HEK293 (cell line): Measurements from ENCODE around the gene RBCK1.

Source experiments
- HIC1 ChIP-seq: fragments of 450-650 bp; formaldehyde crosslinking; IDR thresholded peaks from 2 replicates; pipeline ENCODE4 v1.5.1; 2016; ENCODE audit warnings: missing biosample characterization, missing genetic modification characterization
- KLF16 ChIP-seq: fragments of 450-650 bp; formaldehyde crosslinking; IDR thresholded peaks from 2 replicates; pipeline ENCODE4 v1.5.1; 2017; ENCODE audit warnings: missing biosample characterization, missing genetic modification characterization
- MZF1 ChIP-seq: fragments of 450-650 bp; formaldehyde crosslinking; IDR thresholded peaks from 2 replicates; pipeline ENCODE4 v1.5.1; 2017; ENCODE audit warnings: missing biosample characterization, missing genetic modification characterization, borderline replicate concordance
- PRDM4 ChIP-seq: fragments of 450-650 bp; formaldehyde crosslinking; IDR thresholded peaks from 2 replicates; pipeline ENCODE4 v1.5.1; 2017; ENCODE audit warnings: missing biosample characterization, missing genetic modification characterization
- REST ChIP-seq: fragments of 450-650 bp; formaldehyde crosslinking; IDR thresholded peaks from 2 replicates; pipeline ENCODE4 v1.5.1; 2016; ENCODE audit warnings: missing biosample characterization, missing genetic modification characterization
- SCRT2 ChIP-seq: fragments of 450-650 bp; formaldehyde crosslinking; IDR thresholded peaks from 2 replicates; pipeline ENCODE4 v1.5.1; 2016; ENCODE audit warnings: missing biosample characterization, missing genetic modification characterization
- SP3 ChIP-seq: fragments of 450-650 bp; formaldehyde crosslinking; IDR thresholded peaks from 2 replicates; pipeline ENCODE4 v1.5.1; 2016; ENCODE audit warnings: missing biosample characterization, missing genetic modification characterization
- ZBTB11 ChIP-seq: fragments of 450-650 bp; formaldehyde crosslinking; conservative IDR thresholded peaks from 2 replicates; pipeline ENCODE4 v1.5.1; 2016; ENCODE audit warnings: low read depth, missing biosample characterization, missing genetic modification characterization
- ZBTB20 ChIP-seq: fragments of 450-650 bp; formaldehyde crosslinking; IDR thresholded peaks from 2 replicates; pipeline ENCODE4 v1.5.1; 2016; ENCODE audit warnings: missing biosample characterization, missing genetic modification characterization
- ZBTB49 ChIP-seq: fragments of 450-650 bp; formaldehyde crosslinking; IDR thresholded peaks from 2 replicates; pipeline ENCODE4 v1.5.1; 2016; ENCODE audit warnings: missing biosample characterization, missing genetic modification characterization, low read depth
- ZFP37 ChIP-seq: fragments of 450-650 bp; formaldehyde crosslinking; IDR thresholded peaks from 2 replicates; pipeline ENCODE4 v1.5.1; 2016; ENCODE audit warnings: missing biosample characterization, missing genetic modification characterization
- ZNF175 ChIP-seq: fragments of 450-650 bp; formaldehyde crosslinking; IDR thresholded peaks from 2 replicates; pipeline ENCODE4 v1.5.1; 2016; ENCODE audit warnings: missing biosample characterization, missing genetic modification characterization
- ZNF2 ChIP-seq: fragments of 450-650 bp; formaldehyde crosslinking; IDR thresholded peaks from 2 replicates; pipeline ENCODE4 v1.5.1; 2016; ENCODE audit warnings: missing biosample characterization, missing genetic modification characterization
- ZNF214 ChIP-seq: fragments of 450-650 bp; formaldehyde crosslinking; IDR thresholded peaks from 2 replicates; pipeline ENCODE4 v1.5.1; 2017; ENCODE audit warnings: missing biosample characterization, mild to moderate bottlenecking, missing genetic modification characterization, borderline replicate concordance
- ZNF23 ChIP-seq: fragments of 450-650 bp; formaldehyde crosslinking; IDR thresholded peaks from 2 replicates; pipeline ENCODE4 v1.5.1; 2016; ENCODE audit warnings: missing biosample characterization, missing genetic modification characterization, borderline replicate concordance
- ZNF416 ChIP-seq: fragments of 450-650 bp; formaldehyde crosslinking; IDR thresholded peaks from 2 replicates; pipeline ENCODE4 v1.5.1; 2016; ENCODE audit warnings: missing biosample characterization, missing genetic modification characterization
- ZNF426 ChIP-seq: fragments of 450-650 bp; formaldehyde crosslinking; IDR thresholded peaks from 2 replicates; pipeline ENCODE4 v1.5.1; 2017; ENCODE audit warnings: missing biosample characterization, missing genetic modification characterization, mild to moderate bottlenecking, inconsistent platforms, moderate library complexity
- ZNF549 ChIP-seq: fragments of 450-650 bp; IDR thresholded peaks from 2 replicates; pipeline ENCODE4 v1.5.1; 2018; ENCODE audit warnings: missing biosample characterization, missing genetic modification characterization, mild to moderate bottlenecking, inconsistent platforms, moderate library complexity
- ZNF621 ChIP-seq: fragments of 450-650 bp; formaldehyde crosslinking; IDR thresholded peaks from 2 replicates; pipeline ENCODE4 v1.5.1; 2017; ENCODE audit warnings: missing biosample characterization, missing genetic modification characterization
- ZNF626 ChIP-seq: fragments of 450-650 bp; sonication (Bioruptor Pico); formaldehyde crosslinking; IDR thresholded peaks from 2 replicates; pipeline ENCODE4 v1.5.1; 2018; ENCODE audit warnings: missing biosample characterization, missing genetic modification characterization, inconsistent platforms
- TF ChIP-seq, protein P1 (sequence below): fragments of 450-650 bp; formaldehyde crosslinking; IDR thresholded peaks from 2 replicates; pipeline ENCODE4; 2016; ENCODE audit warnings: missing biosample characterization, missing genetic modification characterization
- TF ChIP-seq, protein P2 (sequence below): fragments of 450-650 bp; formaldehyde crosslinking; IDR thresholded peaks from 2 replicates; pipeline ENCODE4 v1.5.1; 2017; ENCODE audit warnings: missing biosample characterization, missing genetic modification characterization

RBCK1 gene

GRCh38 chr20:373171-373890 lies 34.8 kb upstream of the RBCK1 start (continued):
- TF ChIP-seq REST (tag by site-specific recombination), result no peak
- TF ChIP-seq PRDM4 (tag by site-specific recombination), result no peak
- TF ChIP-seq ZNF426, result no peak
- TF ChIP-seq ZNF621, result no peak
- TF ChIP-seq HIC1, result no peak
- TF ChIP-seq ZNF214 (tag by site-specific recombination), result no peak
- no peak for TF ChIP-seq ZNF626 (tag by site-specific recombination)
- TF ChIP-seq ZBTB11 (tag by site-specific recombination), result no peak
- TF ChIP-seq MZF1 (tag by site-specific recombination), result no peak
- TF ChIP-seq SCRT2 (tag by site-specific recombination), result no peak
- no peak for TF ChIP-seq KLF16 (tag by site-specific recombination)
- TF ChIP-seq ZFP37 (tag by site-specific recombination), result no peak
- TF ChIP-seq, protein P1, sequence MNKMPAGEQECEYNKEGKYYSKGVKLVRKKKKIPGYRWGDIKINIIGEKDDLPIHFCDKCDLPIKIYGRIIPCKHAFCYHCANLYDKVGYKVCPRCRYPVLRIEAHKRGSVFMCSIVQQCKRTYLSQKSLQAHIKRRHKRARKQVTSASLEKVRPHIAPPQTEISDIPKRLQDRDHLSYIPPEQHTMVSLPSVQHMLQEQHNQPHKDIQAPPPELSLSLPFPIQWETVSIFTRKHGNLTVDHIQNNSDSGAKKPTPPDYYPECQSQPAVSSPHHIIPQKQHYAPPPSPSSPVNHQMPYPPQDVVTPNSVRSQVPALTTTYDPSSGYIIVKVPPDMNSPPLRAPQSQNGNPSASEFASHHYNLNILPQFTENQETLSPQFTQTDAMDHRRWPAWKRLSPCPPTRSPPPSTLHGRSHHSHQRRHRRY (tag by site-specific recombination), result no peak
- no peak for TF ChIP-seq ZNF2 (tag by site-specific recombination)
- no peak for TF ChIP-seq ZNF175 (tag by site-specific recombination)
- TF ChIP-seq ZBTB49, result no peak
- peak; percentile 59 for TF ChIP-seq SP3 (tag by site-specific recombination)
- no peak for TF ChIP-seq ZNF416
- TF ChIP-seq, protein P2, sequence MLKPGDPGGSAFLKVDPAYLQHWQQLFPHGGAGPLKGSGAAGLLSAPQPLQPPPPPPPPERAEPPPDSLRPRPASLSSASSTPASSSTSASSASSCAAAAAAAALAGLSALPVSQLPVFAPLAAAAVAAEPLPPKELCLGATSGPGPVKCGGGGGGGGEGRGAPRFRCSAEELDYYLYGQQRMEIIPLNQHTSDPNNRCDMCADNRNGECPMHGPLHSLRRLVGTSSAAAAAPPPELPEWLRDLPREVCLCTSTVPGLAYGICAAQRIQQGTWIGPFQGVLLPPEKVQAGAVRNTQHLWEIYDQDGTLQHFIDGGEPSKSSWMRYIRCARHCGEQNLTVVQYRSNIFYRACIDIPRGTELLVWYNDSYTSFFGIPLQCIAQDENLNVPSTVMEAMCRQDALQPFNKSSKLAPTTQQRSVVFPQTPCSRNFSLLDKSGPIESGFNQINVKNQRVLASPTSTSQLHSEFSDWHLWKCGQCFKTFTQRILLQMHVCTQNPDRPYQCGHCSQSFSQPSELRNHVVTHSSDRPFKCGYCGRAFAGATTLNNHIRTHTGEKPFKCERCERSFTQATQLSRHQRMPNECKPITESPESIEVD (tag by site-specific recombination), result no peak
- no peak for TF ChIP-seq ZBTB20 (tag by site-specific recombination)
- TF ChIP-seq ZNF23 (tag by site-specific recombination), result no peak
- TF ChIP-seq ZNF549 (tag by site-specific recombination), result no peak
